Tibial artery (tissue), 4 donors: ENCODE data around the gene SAFB2.

Experiments
- DNase-seq, 2 donors: peaks; one replicate each; pipeline ENCODE4 v3.0.0-alpha.2; 2019
- H3K27ac ChIP-seq, 2 donors: fragments of 200-600 bp; sonication (generic) in 1 of 2; 1 replicate in 1 of 2; 2 replicates in 1 of 2; pipeline ENCODE4 v1.5.1; 2018 to 2019; ENCODE audit warnings: mild to moderate bottlenecking in 1 of 2
- H3K27me3 ChIP-seq, 2 donors: fragments of 200-600 bp; sonication (generic) in 1 of 2; one replicate each; pipeline versions ENCODE4 v1.5.1 to v1.6.0; 2016 to 2019
- H3K36me3 ChIP-seq, 3 donors: fragments of 200-600 bp; sonication (generic) in 2 of 3; one replicate each; pipeline ENCODE4 v1.5.1; 2016 to 2019; ENCODE audit warnings: mild to moderate bottlenecking in 2 of 3
- H3K4me1 ChIP-seq, 4 donors: fragments of 200-600 bp; sonication (generic) in 2 of 4; 1 replicate in 3 of 4; 2 replicates in 1 of 4; pipeline ENCODE4 v1.5.1; 2016 to 2019
- H3K4me3 ChIP-seq, 2 donors: fragments of 200-600 bp; sonication (generic) in 1 of 2; 1 replicate in 1 of 2; 2 replicates in 1 of 2; pipeline ENCODE4 v1.5.1; 2018 to 2019; ENCODE audit warnings: mild to moderate bottlenecking in 2 of 2
- H3K9me3 ChIP-seq, 3 donors: fragments of 200-600 bp; sonication (generic) in 1 of 3; one replicate each; pipeline ENCODE4 v1.5.1; 2016 to 2019
- CTCF ChIP-seq, 2 experiments: fragments of 200-600 bp in 1 of 2; fragments of 450-650 bp in 1 of 2; IDR thresholded peaks; one replicate each; pipeline ENCODE4 v1.5.1; 2017 to 2019; ENCODE audit warnings: antibody characterized with exemption in 2 of 2, mild to moderate bottlenecking in 1 of 2, moderate library complexity in 1 of 2
- intact Hi-C: fragments of 100-400 bp; cut with DNase I; formaldehyde crosslinking; loops from one replicate; pipeline ENCODE4 v1.15.0; 2023; ENCODE audit warnings: low total_unique reads

SAFB2 gene

DNA sequence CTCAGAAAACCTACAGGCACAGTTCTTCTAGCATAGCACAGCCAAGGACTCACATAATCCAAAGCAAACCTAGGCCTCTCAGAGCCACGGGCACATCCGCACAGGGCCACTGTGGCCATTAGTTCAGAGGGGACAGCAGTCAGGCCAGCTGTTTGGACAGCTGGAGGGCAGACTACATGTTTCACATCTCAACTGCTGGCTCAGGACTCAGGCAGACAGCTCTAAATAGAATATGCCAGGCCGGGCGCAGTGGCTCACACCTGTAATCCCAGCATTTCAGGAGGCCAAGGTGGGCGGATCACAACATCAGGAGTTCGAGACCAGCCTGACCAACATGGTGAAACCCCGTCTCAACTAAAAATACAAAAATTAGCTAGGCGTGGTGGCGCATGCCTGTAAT lies 26.8 kb downstream of the SAFB2 start:
- H3K36me3 ChIP-seq = peaks cover 99 to 100% (median 100%) of the 10 kb centered on the region in 3 donors
- H3K27ac ChIP-seq = no peak overlapping the region
- DNase-seq = no peak
- TF ChIP-seq CTCF (IDR thresholded peaks at IDR 0.05) = no peak
- H3K4me1 ChIP-seq = no peaks in the 10 kb centered on the region
- intact Hi-C loops = no loop called here
- no peak overlapping the region for H3K4me3 ChIP-seq
- H3K9me3 ChIP-seq = no peaks in the 10 kb centered on the region
- H3K27me3 ChIP-seq = no peaks in the 10 kb centered on the region

DNA sequence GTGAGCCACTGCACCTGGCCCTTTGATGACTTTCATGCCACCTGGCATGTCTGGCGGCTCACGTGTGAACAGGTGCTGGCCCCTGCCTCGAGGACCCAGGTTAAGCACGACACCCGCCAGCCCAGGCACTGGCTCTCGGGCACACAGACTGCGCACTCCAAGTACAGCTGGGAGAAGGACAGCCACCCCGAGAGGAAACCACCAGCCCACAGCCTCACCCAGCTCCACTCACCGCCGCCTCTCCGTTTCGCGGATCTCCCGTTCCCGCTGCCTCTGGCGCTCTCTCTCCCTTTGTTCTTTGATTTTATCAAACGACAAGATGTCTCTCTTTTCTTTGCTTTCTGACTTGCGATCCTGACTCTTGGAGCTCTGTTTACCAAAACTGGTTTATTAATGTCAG lies 27.4 kb downstream of the SAFB2 start:
- DNase-seq = no peak
- Histone ChIP-seq H3K27me3 (no peaks in the 10 kb centered on the region), H3K27ac (no peak overlapping the region), H3K4me3 (no peak overlapping the region), H3K36me3 (peaks cover 99 to 100% (median 100%) of the 10 kb centered on the region in 3 donors), H3K9me3 (no peaks in the 10 kb centered on the region), H3K4me1 (no peaks in the 10 kb centered on the region)
- no peak for TF ChIP-seq CTCF (IDR thresholded peaks at IDR 0.05)
- intact Hi-C loops = no loop called here

- no peaks in the 10 kb centered on the region for H3K4me1 ChIP-seq
- H3K4me3 ChIP-seq = no peak overlapping the region
- no peaks in the 10 kb centered on the region for H3K27me3 ChIP-seq
- intact Hi-C loops = no loop called here
- no peak overlapping the region for H3K27ac ChIP-seq
- no peak for DNase-seq
- no peak for TF ChIP-seq CTCF (IDR thresholded peaks at IDR 0.05)
- H3K9me3 ChIP-seq = no peaks in the 10 kb centered on the region
- H3K36me3 ChIP-seq = peaks cover 98 to 100% (median 100%) of the 10 kb centered on the region in 3 donors
Measured at GRCh38 chr19:5594521-5594950, 28.0 kb downstream of the SAFB2 start.

GRCh38 chr19:5593343-5594255 lies 29.0 kb downstream of the SAFB2 start:
- TF ChIP-seq CTCF (IDR thresholded peaks at IDR 0.05) = no peak
- DNase-seq = no peak

GRCh38 chr19:5592531-5593342 lies 29.8 kb downstream of the SAFB2 start:
- peaks cover 97 to 100% (median 100%) of the 10 kb centered on the region in 3 donors for H3K36me3 ChIP-seq

More at GRCh38 chr19:5593343-5594255, 29.0 kb downstream of the SAFB2 start:
- Histone ChIP-seq H3K27me3 (no peaks in the 10 kb centered on the region), H3K36me3 (peaks cover 97 to 100% (median 100%) of the 10 kb centered on the region in 3 donors), H3K27ac (no peak overlapping the region), H3K4me1 (no peaks in the 10 kb centered on the region), H3K4me3 (no peak overlapping the region), H3K9me3 (no peaks in the 10 kb centered on the region)
- intact Hi-C loops = no loop called here

More at GRCh38 chr19:5592531-5593342, 29.8 kb downstream of the SAFB2 start:
- Histone ChIP-seq H3K27ac (no peak overlapping the region), H3K4me1 (no peaks in the 10 kb centered on the region), H3K9me3 (no peaks in the 10 kb centered on the region), H3K4me3 (no peak overlapping the region), H3K27me3 (no peaks in the 10 kb centered on the region)
- TF ChIP-seq CTCF (IDR thresholded peaks at IDR 0.05) = no peak
- no peak for DNase-seq
- intact Hi-C loops = no loop called here
